Effector CD8-positive, alpha-beta T cell (primary cell): ENCODE results near the gene SLC35E2B.

Source experiments
- DNase-seq: peaks from one replicate; lab custom pipeline; 2025; lab: John Stamatoyannopoulos, UW

SLC35E2B gene

DNA sequence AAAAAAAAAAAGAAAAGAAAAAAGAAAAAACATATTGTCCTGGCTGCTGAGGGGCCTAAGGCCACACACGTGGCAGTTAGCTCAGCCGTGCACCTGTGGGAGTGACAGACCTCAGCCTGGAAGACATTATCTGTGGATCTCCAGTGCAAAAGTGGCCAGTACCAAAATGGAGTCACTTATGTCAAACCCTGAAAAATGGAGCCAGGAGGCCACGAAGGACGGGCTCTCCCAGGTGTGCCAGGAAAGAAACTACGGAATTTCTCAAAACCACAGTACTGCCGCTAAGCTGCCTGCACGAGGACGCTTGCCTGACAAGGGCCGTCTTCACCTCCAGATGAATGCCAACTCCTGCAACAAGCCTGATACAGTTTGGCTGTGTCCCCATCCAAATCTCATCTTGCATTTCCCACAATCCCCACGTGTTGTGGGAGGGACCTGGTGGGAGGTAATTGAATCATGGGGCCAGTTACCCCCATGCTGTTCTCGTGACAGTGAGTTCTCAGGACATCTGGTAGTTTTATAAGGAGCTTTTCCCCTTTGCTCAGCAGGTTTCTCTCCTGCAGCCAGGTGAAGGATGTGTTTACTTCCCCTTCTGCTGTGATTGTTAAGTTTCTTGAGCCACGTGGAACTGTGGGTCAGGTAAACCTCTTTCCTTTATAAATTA is 82.6 kb downstream of the SLC35E2B start:
- no peak for DNase-seq
